Measurements from ENCODE around the gene UCHL5.

Gene UCHL5

GRCh38 chr1:193059282-193060114, at the start of gene UCHL5, which contains the start of gene RO60:
UCHL5 (minus strand) TSS chr1:193059360; CDS start chr1:193059260, 100 bp downstream.
RO60 (plus strand) TSS chr1:193059612; CDS start chr1:193069055, 9,443 bp downstream.
- peak; percentile 99 for DNase-seq (ENCODE audit: low read depth)
- H3K4me3 ChIP-seq (replicated peaks; ENCODE audit: low read depth, low read length): peak within 1 kb of the TSS; percentile 93
- TF ChIP-seq CTCF (IDR thresholded peaks at IDR 0.05; ENCODE audit: low read length, missing control alignments): no peak

- no peak for DNase-seq (ENCODE audit: low read depth)
- no peak for TF ChIP-seq CTCF (IDR thresholded peaks at IDR 0.05; ENCODE audit: low read length, missing control alignments)
- H3K4me3 ChIP-seq (replicated peaks; ENCODE audit: low read depth, low read length): no peak overlapping the region
Measured at GRCh38 chr1:193108471-193108870, 49.3 kb upstream of the UCHL5 start.

- no peak for TF ChIP-seq CTCF (IDR thresholded peaks at IDR 0.05; ENCODE audit: low read length, missing control alignments)
- no peak for DNase-seq (ENCODE audit: low read depth)
- peak overlapping the region; percentile 75 for H3K4me3 ChIP-seq (replicated peaks; ENCODE audit: low read depth, low read length)
Measured at GRCh38 chr1:193105821-193106177, 46.6 kb upstream of the UCHL5 start.

GRCh38 chr1:193104907-193105820, 46.0 kb upstream of the UCHL5 start, which contains the start of gene GLRX2:
GLRX2 (minus strand) TSS chr1:193105414; CDS start chr1:193105382, 32 bp downstream.
- TF ChIP-seq CTCF (IDR thresholded peaks at IDR 0.05; ENCODE audit: low read length, missing control alignments): no peak
- H3K4me3 ChIP-seq (replicated peaks; ENCODE audit: low read depth, low read length): peak within 1 kb of the TSS; percentile 75

GRCh38 chr1:193104502-193104906, 45.3 kb upstream of the UCHL5 start:
- no peak for TF ChIP-seq CTCF (IDR thresholded peaks at IDR 0.05; ENCODE audit: low read length, missing control alignments)
- peak overlapping the region; percentile 75 for H3K4me3 ChIP-seq (replicated peaks; ENCODE audit: low read depth, low read length)
- peak; percentile 49 for DNase-seq (ENCODE audit: low read depth)

More at GRCh38 chr1:193104907-193105820, 46.0 kb upstream of the UCHL5 start, which contains the start of gene GLRX2:
- peak; percentile 85 for DNase-seq (ENCODE audit: low read depth)

GRCh38 chr1:193103759-193104501, 44.8 kb upstream of the UCHL5 start:
- no peak for TF ChIP-seq CTCF (IDR thresholded peaks at IDR 0.05; ENCODE audit: low read length, missing control alignments)
- peak overlapping the region; percentile 75 for H3K4me3 ChIP-seq (replicated peaks; ENCODE audit: low read depth, low read length)
- DNase-seq (ENCODE audit: low read depth): peak; percentile 13
